HS-5 (cell line): ENCODE measurements around the gene RHBDL3.
"Not testable (repeated sequence)": the region's sequence is repeated elsewhere in the genome, so short reads cannot be mapped to it uniquely, and the experiment has no call there.

Experiments
- DNase-seq: peaks from one replicate; pipeline ENCODE4 v3.0.0-alpha.2; 2012; ENCODE audit warnings: low read depth

RHBDL3 gene

GRCh38 chr17:32323811-32324491 lies 58.3 kb downstream of the RHBDL3 start:
- no peak for DNase-seq

- DNase-seq = no peak
Measured at GRCh38 chr17:32327911-32328310, 62.3 kb downstream of the RHBDL3 start.

- no peak for DNase-seq
Measured at GRCh38 chr17:32330147-32330546, 64.5 kb downstream of the RHBDL3 start.

GRCh38 chr17:32331243-32332040 lies 65.8 kb downstream of the RHBDL3 start:
- no peak for DNase-seq

- DNase-seq = no peak
Measured at GRCh38 chr17:32333187-32333586, 67.6 kb downstream of the RHBDL3 start.

GRCh38 chr17:32335046-32335445 lies 69.4 kb downstream of the RHBDL3 start:
- DNase-seq = no peak

GRCh38 chr17:32335687-32336086 lies 70.1 kb downstream of the RHBDL3 start:
- DNase-seq = peak; percentile 58

GRCh38 chr17:32341141-32341856 lies 75.7 kb downstream of the RHBDL3 start:
- no peak for DNase-seq

GRCh38 chr17:32341857-32342602 lies 76.4 kb downstream of the RHBDL3 start, which contains the start of gene C17orf75:
Gene C17orf75, minus strand, starts transcription at chr17:32342173. Its CDS starts 34 bp downstream, at chr17:32342139.
- no peak for DNase-seq

- no peak for DNase-seq
Measured at GRCh38 chr17:32342603-32343325, 77.1 kb downstream of the RHBDL3 start.

- DNase-seq = no peak
Measured at GRCh38 chr17:32345951-32346600, 80.4 kb downstream of the RHBDL3 start.

- DNase-seq = no peak
Measured at GRCh38 chr17:32348483-32348800, 82.8 kb downstream of the RHBDL3 start.

- DNase-seq = no peak
Measured at GRCh38 chr17:32349503-32349853, 83.8 kb downstream of the RHBDL3 start.

- peak; percentile 79 for DNase-seq
Measured at GRCh38 chr17:32349854-32350665, 84.4 kb downstream of the RHBDL3 start, which contains the start of gene ZNF207. Gene ZNF207, plus strand, starts transcription at chr17:32350157. Its CDS starts 129 bp downstream, at chr17:32350286.

- DNase-seq = no peak
Measured at GRCh38 chr17:32350666-32351418, 85.2 kb downstream of the RHBDL3 start.

- not testable (repeated sequence) for DNase-seq
Measured at GRCh38 chr17:32352734-32353133, 87.1 kb downstream of the RHBDL3 start.

GRCh38 chr17:32355649-32356377 lies 90.2 kb downstream of the RHBDL3 start:
- DNase-seq = no peak

GRCh38 chr17:32356378-32356743 lies 90.7 kb downstream of the RHBDL3 start:
- DNase-seq = no peak

GRCh38 chr17:32356750-32357149 lies 91.1 kb downstream of the RHBDL3 start:
- no peak for DNase-seq
